Hepatocyte (in vitro differentiated cells): ENCODE measurements around the gene SVIL.

ENCODE experiments used
- EZH2 ChIP-seq: fragments of 200-600 bp; sonication (generic); IDR thresholded peaks from 2 replicates; pipeline ENCODE4 v1.6.1; 2016; ENCODE audit warnings: antibody characterized with exemption, mild to moderate bottlenecking, borderline replicate concordance
- EZH2phosphoT487 ChIP-seq: fragments of 200-600 bp; sonication (generic); IDR thresholded peaks from one replicate; pipeline ENCODE4 v1.6.1; 2018; ENCODE audit warnings: antibody characterized with exemption, mild to moderate bottlenecking, low read depth, moderate library complexity; ENCODE audit not compliant: unreplicated experiment, severe bottlenecking
- TF ChIP-seq, protein P1 (sequence below): fragments of 200-600 bp; sonication (generic); IDR thresholded peaks from 2 replicates; pipeline ENCODE4 v1.5.1; 2016; ENCODE audit warnings: antibody characterized with exemption, mild to moderate bottlenecking; ENCODE audit not compliant: poor library complexity

DNA sequence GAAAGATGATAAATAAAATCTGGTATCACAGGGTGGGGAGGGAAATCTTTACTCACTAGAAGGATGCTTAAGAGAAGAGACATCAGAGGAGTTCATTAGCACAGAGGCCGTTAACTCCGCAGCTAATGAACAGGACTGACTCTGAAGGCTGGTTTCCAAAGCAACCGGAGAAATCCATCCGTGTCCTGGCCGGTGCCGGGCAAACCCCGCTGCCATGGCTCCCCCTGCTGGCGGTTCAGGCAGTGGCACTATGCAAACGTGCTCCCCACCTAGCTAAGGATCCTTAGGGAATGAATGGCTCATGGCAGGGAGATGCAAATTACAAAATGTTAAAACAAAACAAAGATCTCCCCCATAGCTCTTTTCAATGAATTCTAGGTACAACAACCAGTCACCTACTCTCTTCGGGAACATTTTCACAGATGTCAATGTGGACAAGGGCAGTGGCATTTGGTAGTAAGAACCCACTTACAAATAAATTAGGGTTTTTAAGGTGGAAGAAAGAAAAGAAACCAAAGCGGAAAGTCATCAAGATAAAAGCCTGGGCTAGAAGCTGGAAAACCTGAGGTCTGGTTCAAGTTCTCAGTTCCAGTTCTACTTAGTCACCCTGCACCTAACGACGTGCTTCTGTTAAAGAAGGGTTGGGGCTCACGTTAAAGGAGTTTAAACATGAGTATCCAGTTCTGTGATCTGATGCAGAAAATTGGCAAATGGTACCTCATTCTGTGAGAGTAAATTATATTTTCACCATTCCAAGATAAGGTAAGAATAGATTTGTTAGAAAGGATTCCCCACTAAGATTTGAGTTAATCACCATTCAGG, 138.2 kb downstream of the SVIL start:
- TF ChIP-seq, protein P1, sequence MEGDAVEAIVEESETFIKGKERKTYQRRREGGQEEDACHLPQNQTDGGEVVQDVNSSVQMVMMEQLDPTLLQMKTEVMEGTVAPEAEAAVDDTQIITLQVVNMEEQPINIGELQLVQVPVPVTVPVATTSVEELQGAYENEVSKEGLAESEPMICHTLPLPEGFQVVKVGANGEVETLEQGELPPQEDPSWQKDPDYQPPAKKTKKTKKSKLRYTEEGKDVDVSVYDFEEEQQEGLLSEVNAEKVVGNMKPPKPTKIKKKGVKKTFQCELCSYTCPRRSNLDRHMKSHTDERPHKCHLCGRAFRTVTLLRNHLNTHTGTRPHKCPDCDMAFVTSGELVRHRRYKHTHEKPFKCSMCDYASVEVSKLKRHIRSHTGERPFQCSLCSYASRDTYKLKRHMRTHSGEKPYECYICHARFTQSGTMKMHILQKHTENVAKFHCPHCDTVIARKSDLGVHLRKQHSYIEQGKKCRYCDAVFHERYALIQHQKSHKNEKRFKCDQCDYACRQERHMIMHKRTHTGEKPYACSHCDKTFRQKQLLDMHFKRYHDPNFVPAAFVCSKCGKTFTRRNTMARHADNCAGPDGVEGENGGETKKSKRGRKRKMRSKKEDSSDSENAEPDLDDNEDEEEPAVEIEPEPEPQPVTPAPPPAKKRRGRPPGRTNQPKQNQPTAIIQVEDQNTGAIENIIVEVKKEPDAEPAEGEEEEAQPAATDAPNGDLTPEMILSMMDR, result peak; percentile 91
- TF ChIP-seq EZH2phosphoT487 (no peak), EZH2 (no peak)
